Endothelial cell of umbilical vein (primary cell): ENCODE data around the gene MAP3K15. TPM values are rescaled to one million over a fixed set of nuclear protein-coding genes. Genes with fewer than 3 reads are reported as not detected.

ENCODE experiments used
- BruUV-seq: library from RNA; stranded (reverse); fragments of 400-500 nt; replicated peaks from 2 replicates; lab custom pipeline; 2021; lab: Mats Ljungman, UMichigan
- CTCF ChIA-PET: fragments of 300-600, 350-600 bp; sonication (Branson Sonifier 250); formaldehyde crosslinking; loops from one replicate; lab custom pipeline; 2021; ENCODE audit warnings: antibody characterized with exemption, inconsistent platforms; lab: Charles Lee
- POLR2A ChIA-PET: fragments of 300-600, 350-600 bp; sonication (Branson Sonifier 250); formaldehyde crosslinking; loops from one replicate; lab custom pipeline; 2021; ENCODE audit warnings: antibody characterized with exemption, inconsistent platforms; lab: Charles Lee
- DNase-seq: peaks from one replicate; pipeline ENCODE4 v3.0.0-alpha.2; 2011; ENCODE audit warnings: low read depth, low spot score
- FAIRE-seq: peaks from 2 replicates; lab custom pipeline; 2011; peaks lifted over from hg19 to GRCh38; lab: Jason Lieb, UNC
- H2AFZ ChIP-seq: 2 replicates; pipeline ENCODE4 v1.6.0; 2012; ENCODE audit warnings: low read depth, low read length, control low read depth, inconsistent platforms
- H3K27ac ChIP-seq: 2 replicates; pipeline ENCODE4 v1.5.1; 2011; ENCODE audit warnings: low read depth, mild to moderate bottlenecking, control low read depth, low read length, moderate library complexity; ENCODE audit not compliant: insufficient read depth
- H3K27me3 ChIP-seq, 2 experiments: 2 replicates each; pipeline versions ENCODE4 v1.6.0 to v1.6.1; 2011; ENCODE audit warnings: low read length in 2 of 2, mixed read lengths in 1 of 2; ENCODE audit not compliant: control insufficient read depth in 2 of 2, insufficient read depth in 2 of 2
- H3K36me3 ChIP-seq, 2 experiments: 2 replicates in 1 of 2; 3 replicates in 1 of 2; pipeline ENCODE4 v1.5.1; 2011; ENCODE audit warnings: low read length in 2 of 2, mild to moderate bottlenecking in 1 of 2, moderate library complexity in 1 of 2; ENCODE audit not compliant: control insufficient read depth in 2 of 2, insufficient read depth in 2 of 2; ENCODE audit errors: extremely low read depth in 1 of 2
- H3K4me1 ChIP-seq: 3 replicates; pipeline ENCODE4 v1.5.1; 2011; ENCODE audit warnings: mild to moderate bottlenecking, low read length; ENCODE audit not compliant: control insufficient read depth, insufficient read depth; ENCODE audit errors: extremely low read depth
- H3K4me2 ChIP-seq: 2 replicates; pipeline ENCODE4 v1.6.1; 2011; ENCODE audit warnings: low read length, control low read depth, mixed read lengths; ENCODE audit not compliant: insufficient read depth
- H3K4me3 ChIP-seq, 3 experiments: fragments of 200-600 bp in 1 of 3; sonication (generic), shearing (Covaris generic) in 1 of 3; replicated peaks in 1 of 3; 2 replicates each; pipeline ENCODE4 v1.5.1; 2011 to 2016; ENCODE audit warnings: control low read depth in 3 of 3, low read length in 3 of 3, mild to moderate bottlenecking in 2 of 3, inconsistent platforms in 1 of 3, low read depth in 1 of 3, moderate library complexity in 1 of 3; ENCODE audit not compliant: insufficient read depth in 1 of 3
- H3K79me2 ChIP-seq: 2 replicates; pipeline ENCODE4 v1.6.0; 2012; ENCODE audit warnings: low read length, inconsistent platforms; ENCODE audit not compliant: control insufficient read depth, insufficient read depth
- H3K9ac ChIP-seq: replicated peaks from 2 replicates; pipeline ENCODE3; 2011; ENCODE audit warnings: low read length, control low read depth; ENCODE audit not compliant: insufficient read depth; ENCODE audit errors: extremely low read depth
- H3K9me1 ChIP-seq: replicated peaks from 3 replicates; pipeline ENCODE4 v1.6.0; 2011; ENCODE audit warnings: mild to moderate bottlenecking, low read length; ENCODE audit not compliant: control insufficient read depth, insufficient read depth; ENCODE audit errors: extremely low read depth
- H3K9me3 ChIP-seq: replicated peaks from 2 replicates; pipeline ENCODE4 v1.5.1; 2012; ENCODE audit warnings: low read length, inconsistent platforms; ENCODE audit not compliant: control insufficient read depth, insufficient read depth
- H4K20me1 ChIP-seq: replicated peaks from 2 replicates; pipeline ENCODE3; 2011; ENCODE audit warnings: mild to moderate bottlenecking, low read length; ENCODE audit not compliant: control insufficient read depth, insufficient read depth; ENCODE audit errors: extremely low read depth
- EZH2 ChIP-seq: IDR thresholded peaks from 2 replicates; pipeline ENCODE4 v1.6.1; 2012; ENCODE audit warnings: borderline replicate concordance, low read depth, mild to moderate bottlenecking, moderate library complexity, low read length, inconsistent platforms; ENCODE audit not compliant: severe bottlenecking
- FOS ChIP-seq: IDR thresholded peaks from 2 replicates; pipeline ENCODE4 v1.6.1; 2011; ENCODE audit warnings: mild to moderate bottlenecking, low read length, moderate library complexity, borderline replicate concordance; ENCODE audit not compliant: insufficient read depth
- GATA2 ChIP-seq: IDR thresholded peaks from 2 replicates; pipeline ENCODE4 v1.7.0; 2011; ENCODE audit warnings: low read depth, mild to moderate bottlenecking, moderate library complexity, mixed read lengths, low read length; ENCODE audit not compliant: insufficient read length, insufficient read depth
- JUN ChIP-seq: IDR thresholded peaks from 2 replicates; pipeline ENCODE4 v1.6.1; 2011; ENCODE audit warnings: borderline replicate concordance, low read depth; ENCODE audit not compliant: insufficient read length, insufficient read depth
- MYC ChIP-seq: IDR thresholded peaks from one replicate; pipeline ENCODE4 v1.6.1; 2011; ENCODE audit warnings: mild to moderate bottlenecking, low read depth, low read length
- POLR2A ChIP-seq: IDR thresholded peaks from 2 replicates; pipeline ENCODE4 v1.6.1; 2012; ENCODE audit warnings: low read depth, mild to moderate bottlenecking, control low read depth, low read length
- POLR2AphosphoS5 ChIP-seq: IDR thresholded peaks from 2 replicates; pipeline ENCODE4 v1.6.1; 2012; ENCODE audit warnings: low read depth, mild to moderate bottlenecking, control low read depth, low read length, moderate library complexity; ENCODE audit not compliant: insufficient read depth
- dilution Hi-C: fragments of 300-500 bp; cut with MboI; formaldehyde crosslinking; loops from one replicate; pipeline ENCODE4 v1.15.0; 2019; ENCODE audit warnings: low sequenced_read_pairs; ENCODE audit not compliant: extremely low pct_ligation_motif_present
- intact Hi-C: fragments of 100-400 bp; cut with micrococcal nuclease; formaldehyde crosslinking; loops from one replicate; pipeline ENCODE4 v1.10.0; 2022
- polyA plus RNA-seq, 4 experiments: library from polyadenylated mRNA; depleted of rRNA in 3 of 4; stranded (reverse) in 3 of 4; unstranded in 1 of 4; fragments of >200 nt; gene quantifications; 2 replicates each; pipeline versions ENCODE4 v1.2.1 to v1.2.3, GENCODE V29; 2011 to 2012; ENCODE audit warnings: missing spikeins in 1 of 4
- total RNA-seq: library from RNA; stranded (reverse); gene quantifications from 2 replicates; pipeline ENCODE4 v1.2.3, GENCODE V29; 2021
- TF ChIP-seq, protein P1 (sequence below): IDR thresholded peaks from 2 replicates; pipeline ENCODE4 v1.6.1; 2011; ENCODE audit not compliant: insufficient read depth, insufficient read length
- TF ChIP-seq, protein P2 (sequence below), 2 donors: IDR thresholded peaks; 1 replicate in 1 of 2; 2 replicates in 1 of 2; pipeline ENCODE4 v1.5.1; 2011; ENCODE audit warnings: low read length in 2 of 2, mild to moderate bottlenecking in 2 of 2, moderate library complexity in 2 of 2, control low read depth in 1 of 2, inconsistent platforms in 1 of 2, low read depth in 1 of 2; ENCODE audit not compliant: insufficient read depth in 1 of 2; ENCODE audit errors: extremely low read depth in 1 of 2

Gene MAP3K15
- total and polyA plus RNA-seq, 2 donors (not counting 3 experiments of a cell fraction or from before 2014, with no cell fraction given): 0.01 to 0.09 TPM

DNA sequence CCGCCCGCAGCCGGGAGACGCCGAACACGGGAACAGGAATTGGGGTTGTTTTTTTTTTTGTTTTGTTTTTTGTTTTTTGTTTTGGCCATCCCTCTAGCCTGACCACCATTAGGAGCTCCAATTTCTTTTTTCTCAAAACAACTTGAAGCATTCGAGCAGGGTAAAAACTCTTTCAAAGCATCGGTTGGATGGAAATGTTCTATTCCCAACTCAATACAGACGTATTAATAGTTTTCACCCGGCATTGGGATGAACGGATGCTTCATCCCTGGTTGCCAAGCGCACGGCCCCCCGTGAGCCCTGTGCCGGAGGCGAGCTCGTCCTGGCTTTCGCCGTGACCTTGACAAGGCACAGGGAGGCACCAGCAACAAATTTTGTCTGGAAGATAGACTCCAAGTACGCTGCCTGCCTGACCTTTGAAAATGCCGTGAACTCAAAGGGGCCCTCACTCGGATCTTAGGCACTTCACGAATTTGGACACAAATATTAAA is 352 bp upstream of the MAP3K15 start:
- no peak for FAIRE-seq
- POLR2A ChIA-PET: no interaction called here
- H2AFZ ChIP-seq: peak overlapping the region; percentile 54
- no peak for DNase-seq
- no peaks in the 10 kb centered on the region for H3K4me1 ChIP-seq
- peaks cover 0 to 3% of the 10 kb centered on the region in 2 experiments for H3K27me3 ChIP-seq
- no peak overlapping the region for H3K27ac ChIP-seq
- H3K36me3 ChIP-seq: no peaks in the 10 kb centered on the region
- H3K79me2 ChIP-seq: no peaks in the 10 kb centered on the region
- dilution Hi-C loops (no loop called here), intact Hi-C loops (no loop called here)
- no peak overlapping the region for H3K4me3 ChIP-seq
- no peaks in the 10 kb centered on the region for H3K9me1 ChIP-seq
- no peaks in the 10 kb centered on the region for H3K9me3 ChIP-seq
- CTCF ChIA-PET: interaction anchor here (1.0 to 1.8 kb wide), 2 partner anchors 133 to 144 kb away, joined by 3 to 5 read pairs; no protein-coding TSS in a partner anchor
- no peak overlapping the region for H3K9ac ChIP-seq
- TF ChIP-seq MYC (no peak), FOS (no peak), GATA2 (no peak), EZH2 (no peak), POLR2AphosphoS5 (no peak), JUN (no peak), POLR2A (no peak)
- TF ChIP-seq, protein P1, sequence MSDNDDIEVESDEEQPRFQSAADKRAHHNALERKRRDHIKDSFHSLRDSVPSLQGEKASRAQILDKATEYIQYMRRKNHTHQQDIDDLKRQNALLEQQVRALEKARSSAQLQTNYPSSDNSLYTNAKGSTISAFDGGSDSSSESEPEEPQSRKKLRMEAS: no peak
- TF ChIP-seq, protein P2, sequence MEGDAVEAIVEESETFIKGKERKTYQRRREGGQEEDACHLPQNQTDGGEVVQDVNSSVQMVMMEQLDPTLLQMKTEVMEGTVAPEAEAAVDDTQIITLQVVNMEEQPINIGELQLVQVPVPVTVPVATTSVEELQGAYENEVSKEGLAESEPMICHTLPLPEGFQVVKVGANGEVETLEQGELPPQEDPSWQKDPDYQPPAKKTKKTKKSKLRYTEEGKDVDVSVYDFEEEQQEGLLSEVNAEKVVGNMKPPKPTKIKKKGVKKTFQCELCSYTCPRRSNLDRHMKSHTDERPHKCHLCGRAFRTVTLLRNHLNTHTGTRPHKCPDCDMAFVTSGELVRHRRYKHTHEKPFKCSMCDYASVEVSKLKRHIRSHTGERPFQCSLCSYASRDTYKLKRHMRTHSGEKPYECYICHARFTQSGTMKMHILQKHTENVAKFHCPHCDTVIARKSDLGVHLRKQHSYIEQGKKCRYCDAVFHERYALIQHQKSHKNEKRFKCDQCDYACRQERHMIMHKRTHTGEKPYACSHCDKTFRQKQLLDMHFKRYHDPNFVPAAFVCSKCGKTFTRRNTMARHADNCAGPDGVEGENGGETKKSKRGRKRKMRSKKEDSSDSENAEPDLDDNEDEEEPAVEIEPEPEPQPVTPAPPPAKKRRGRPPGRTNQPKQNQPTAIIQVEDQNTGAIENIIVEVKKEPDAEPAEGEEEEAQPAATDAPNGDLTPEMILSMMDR (IDR thresholded peaks at IDR 0.05; ENCODE audit: extremely low read depth in 1 of 2, insufficient read depth in 1 of 2, low read depth in 1 of 2, low read length in 2 of 2): no peak
- H4K20me1 ChIP-seq: no peaks in the 10 kb centered on the region
- peak overlapping the region; percentile 36 for H3K4me2 ChIP-seq
- no TSS peak for BruUV-seq
